ENCODE data around the gene FTCD. TPM values are rescaled to one million over a fixed set of nuclear protein-coding genes. Genes with fewer than 3 reads are reported as not detected.

Gene FTCD
- total and polyA plus RNA-seq, 2 of the 8 experiments (the other 6 are each of a cell fraction or from before 2014, with no cell fraction given), result 3.3 to 4.9 TPM

DNA sequence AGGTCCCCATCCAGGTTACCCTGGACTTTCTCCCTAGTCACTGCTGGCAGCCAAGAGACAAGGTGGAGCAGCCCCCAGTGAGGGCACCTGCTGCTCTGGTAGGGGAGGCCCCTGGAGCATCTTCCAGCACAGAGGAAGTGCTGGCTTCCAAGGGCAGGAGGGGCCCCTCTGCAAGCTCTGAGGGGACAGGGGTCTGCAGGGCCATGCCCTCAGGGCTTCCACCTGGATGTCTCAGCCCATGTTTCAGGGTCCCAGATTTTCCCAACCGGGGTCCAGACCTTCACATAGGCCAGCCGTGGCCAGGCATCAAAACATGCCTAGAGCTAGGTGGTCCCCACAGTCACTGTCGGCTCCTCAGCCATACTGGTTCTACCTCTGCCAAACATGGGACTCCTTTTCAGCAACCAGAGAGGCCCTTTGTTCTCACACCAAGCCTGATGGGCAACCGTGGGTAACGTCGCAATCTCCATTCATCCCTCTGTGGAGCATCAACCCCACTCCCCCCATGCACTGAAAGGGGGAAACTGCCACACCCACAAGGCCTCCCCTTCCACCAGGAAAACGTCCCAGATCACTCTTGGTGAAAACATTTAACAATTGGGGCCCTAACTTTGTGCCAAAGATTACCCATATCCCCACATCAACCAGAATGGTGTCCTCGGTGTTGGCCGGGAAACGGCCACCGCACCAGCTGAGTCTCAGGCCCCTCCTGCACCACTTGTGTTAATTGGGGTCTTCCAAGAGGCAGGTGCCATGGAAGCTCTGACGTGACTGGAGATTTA is 59.4 kb downstream of the FTCD start (continued):
- TF ChIP-seq, protein P1, sequence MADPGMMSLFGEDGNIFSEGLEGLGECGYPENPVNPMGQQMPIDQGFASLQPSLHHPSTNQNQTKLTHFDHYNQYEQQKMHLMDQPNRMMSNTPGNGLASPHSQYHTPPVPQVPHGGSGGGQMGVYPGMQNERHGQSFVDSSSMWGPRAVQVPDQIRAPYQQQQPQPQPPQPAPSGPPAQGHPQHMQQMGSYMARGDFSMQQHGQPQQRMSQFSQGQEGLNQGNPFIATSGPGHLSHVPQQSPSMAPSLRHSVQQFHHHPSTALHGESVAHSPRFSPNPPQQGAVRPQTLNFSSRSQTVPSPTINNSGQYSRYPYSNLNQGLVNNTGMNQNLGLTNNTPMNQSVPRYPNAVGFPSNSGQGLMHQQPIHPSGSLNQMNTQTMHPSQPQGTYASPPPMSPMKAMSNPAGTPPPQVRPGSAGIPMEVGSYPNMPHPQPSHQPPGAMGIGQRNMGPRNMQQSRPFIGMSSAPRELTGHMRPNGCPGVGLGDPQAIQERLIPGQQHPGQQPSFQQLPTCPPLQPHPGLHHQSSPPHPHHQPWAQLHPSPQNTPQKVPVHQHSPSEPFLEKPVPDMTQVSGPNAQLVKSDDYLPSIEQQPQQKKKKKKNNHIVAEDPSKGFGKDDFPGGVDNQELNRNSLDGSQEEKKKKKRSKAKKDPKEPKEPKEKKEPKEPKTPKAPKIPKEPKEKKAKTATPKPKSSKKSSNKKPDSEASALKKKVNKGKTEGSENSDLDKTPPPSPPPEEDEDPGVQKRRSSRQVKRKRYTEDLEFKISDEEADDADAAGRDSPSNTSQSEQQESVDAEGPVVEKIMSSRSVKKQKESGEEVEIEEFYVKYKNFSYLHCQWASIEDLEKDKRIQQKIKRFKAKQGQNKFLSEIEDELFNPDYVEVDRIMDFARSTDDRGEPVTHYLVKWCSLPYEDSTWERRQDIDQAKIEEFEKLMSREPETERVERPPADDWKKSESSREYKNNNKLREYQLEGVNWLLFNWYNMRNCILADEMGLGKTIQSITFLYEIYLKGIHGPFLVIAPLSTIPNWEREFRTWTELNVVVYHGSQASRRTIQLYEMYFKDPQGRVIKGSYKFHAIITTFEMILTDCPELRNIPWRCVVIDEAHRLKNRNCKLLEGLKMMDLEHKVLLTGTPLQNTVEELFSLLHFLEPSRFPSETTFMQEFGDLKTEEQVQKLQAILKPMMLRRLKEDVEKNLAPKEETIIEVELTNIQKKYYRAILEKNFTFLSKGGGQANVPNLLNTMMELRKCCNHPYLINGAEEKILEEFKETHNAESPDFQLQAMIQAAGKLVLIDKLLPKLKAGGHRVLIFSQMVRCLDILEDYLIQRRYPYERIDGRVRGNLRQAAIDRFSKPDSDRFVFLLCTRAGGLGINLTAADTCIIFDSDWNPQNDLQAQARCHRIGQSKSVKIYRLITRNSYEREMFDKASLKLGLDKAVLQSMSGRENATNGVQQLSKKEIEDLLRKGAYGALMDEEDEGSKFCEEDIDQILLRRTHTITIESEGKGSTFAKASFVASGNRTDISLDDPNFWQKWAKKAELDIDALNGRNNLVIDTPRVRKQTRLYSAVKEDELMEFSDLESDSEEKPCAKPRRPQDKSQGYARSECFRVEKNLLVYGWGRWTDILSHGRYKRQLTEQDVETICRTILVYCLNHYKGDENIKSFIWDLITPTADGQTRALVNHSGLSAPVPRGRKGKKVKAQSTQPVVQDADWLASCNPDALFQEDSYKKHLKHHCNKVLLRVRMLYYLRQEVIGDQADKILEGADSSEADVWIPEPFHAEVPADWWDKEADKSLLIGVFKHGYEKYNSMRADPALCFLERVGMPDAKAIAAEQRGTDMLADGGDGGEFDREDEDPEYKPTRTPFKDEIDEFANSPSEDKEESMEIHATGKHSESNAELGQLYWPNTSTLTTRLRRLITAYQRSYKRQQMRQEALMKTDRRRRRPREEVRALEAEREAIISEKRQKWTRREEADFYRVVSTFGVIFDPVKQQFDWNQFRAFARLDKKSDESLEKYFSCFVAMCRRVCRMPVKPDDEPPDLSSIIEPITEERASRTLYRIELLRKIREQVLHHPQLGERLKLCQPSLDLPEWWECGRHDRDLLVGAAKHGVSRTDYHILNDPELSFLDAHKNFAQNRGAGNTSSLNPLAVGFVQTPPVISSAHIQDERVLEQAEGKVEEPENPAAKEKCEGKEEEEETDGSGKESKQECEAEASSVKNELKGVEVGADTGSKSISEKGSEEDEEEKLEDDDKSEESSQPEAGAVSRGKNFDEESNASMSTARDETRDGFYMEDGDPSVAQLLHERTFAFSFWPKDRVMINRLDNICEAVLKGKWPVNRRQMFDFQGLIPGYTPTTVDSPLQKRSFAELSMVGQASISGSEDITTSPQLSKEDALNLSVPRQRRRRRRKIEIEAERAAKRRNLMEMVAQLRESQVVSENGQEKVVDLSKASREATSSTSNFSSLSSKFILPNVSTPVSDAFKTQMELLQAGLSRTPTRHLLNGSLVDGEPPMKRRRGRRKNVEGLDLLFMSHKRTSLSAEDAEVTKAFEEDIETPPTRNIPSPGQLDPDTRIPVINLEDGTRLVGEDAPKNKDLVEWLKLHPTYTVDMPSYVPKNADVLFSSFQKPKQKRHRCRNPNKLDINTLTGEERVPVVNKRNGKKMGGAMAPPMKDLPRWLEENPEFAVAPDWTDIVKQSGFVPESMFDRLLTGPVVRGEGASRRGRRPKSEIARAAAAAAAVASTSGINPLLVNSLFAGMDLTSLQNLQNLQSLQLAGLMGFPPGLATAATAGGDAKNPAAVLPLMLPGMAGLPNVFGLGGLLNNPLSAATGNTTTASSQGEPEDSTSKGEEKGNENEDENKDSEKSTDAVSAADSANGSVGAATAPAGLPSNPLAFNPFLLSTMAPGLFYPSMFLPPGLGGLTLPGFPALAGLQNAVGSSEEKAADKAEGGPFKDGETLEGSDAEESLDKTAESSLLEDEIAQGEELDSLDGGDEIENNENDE (IDR thresholded peaks at IDR 0.05; ENCODE audit: insufficient replicate concordance, low read length), result no peak
- TF ChIP-seq SRF (IDR thresholded peaks at IDR 0.05; ENCODE audit: low read depth, low read length), result no peak
- TF ChIP-seq SP2 (IDR thresholded peaks at IDR 0.05; ENCODE audit: low read length), result no peak
- no peak for TF ChIP-seq POU5F1 (IDR thresholded peaks at IDR 0.05; ENCODE audit: low read depth, low read length)
- no peak for TF ChIP-seq TEAD4 (IDR thresholded peaks at IDR 0.05; ENCODE audit: low read depth, low read length)
- TF ChIP-seq PHF8 (conservative IDR thresholded peaks at IDR 0.05; ENCODE audit: low read depth, low read length), result no peak
- no peak for TF ChIP-seq ZNF274 (IDR thresholded peaks at IDR 0.05; ENCODE audit: borderline replicate concordance, extremely low read depth, low read length)
- no peak for TF ChIP-seq CREB1 (IDR thresholded peaks at IDR 0.05)

All from H1 (cell line).